GM23248 (cell line): ENCODE measurements around the gene PHF21B.

Source experiments
- EZH2 ChIP-seq: fragments of 200-600 bp; sonication (generic); IDR thresholded peaks from 2 replicates; pipeline ENCODE4 v1.6.1; 2018; ENCODE audit warnings: antibody characterized with exemption, mild to moderate bottlenecking; ENCODE audit not compliant: insufficient read depth, poor library complexity, severe bottlenecking
- EZH2phosphoT487 ChIP-seq: fragments of 200-600 bp; sonication (generic); IDR thresholded peaks from 2 replicates; pipeline ENCODE4 v1.6.1; 2018; ENCODE audit warnings: antibody characterized with exemption, moderate library complexity, mild to moderate bottlenecking, low read depth; ENCODE audit not compliant: insufficient read depth

DNA sequence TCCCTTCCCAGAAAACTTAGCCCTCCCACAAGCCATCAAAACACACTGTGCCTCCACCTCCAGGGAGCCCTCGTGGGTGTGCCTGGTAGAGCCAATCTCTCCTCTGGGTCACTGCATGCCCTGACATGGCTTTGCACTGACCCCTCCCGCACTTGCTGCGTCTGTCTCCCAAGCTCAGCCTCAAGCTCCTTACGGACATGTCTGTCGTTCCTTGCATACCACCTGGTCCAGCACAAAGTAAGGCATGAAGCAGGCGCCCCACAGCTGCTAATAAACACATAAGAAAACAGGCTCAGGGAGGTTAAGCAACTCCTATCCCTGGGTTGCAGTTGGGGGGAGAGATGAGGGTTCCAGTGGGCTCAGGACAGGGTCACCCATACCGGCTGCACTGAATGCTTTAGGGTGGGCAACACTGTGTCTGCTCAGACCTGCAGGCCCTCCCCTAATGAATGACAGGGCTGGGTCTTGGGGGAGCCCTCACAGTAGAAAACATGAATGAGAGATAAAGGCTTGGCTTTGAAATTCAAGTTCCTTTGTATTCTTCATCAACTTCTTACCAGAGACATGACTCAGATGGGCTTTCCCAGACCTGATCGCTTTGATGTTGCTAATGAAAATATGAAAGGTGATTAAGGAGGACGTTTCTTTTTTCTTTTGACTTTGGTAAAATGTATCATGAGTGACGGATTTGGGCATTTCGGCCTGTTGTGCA, 38.0 kb downstream of the PHF21B start:
- TF ChIP-seq EZH2 (no peak), EZH2phosphoT487 (no peak)
